Upper lobe of left lung (tissue), 4 donors: ENCODE results near the gene EML1.

Experiments used
- POLR2A ChIP-seq, 4 donors: fragments of 450-650 bp; IDR thresholded peaks; one replicate each; pipeline ENCODE4 v1.5.1; 2016 to 2017; ENCODE audit warnings: antibody characterized with exemption in 4 of 4, mild to moderate bottlenecking in 2 of 4
- TF ChIP-seq, protein P1 (sequence below), 6 experiments: fragments of 450-650 bp in 4 of 6; fragments of 200-600 bp in 2 of 6; sonication (generic) in 2 of 6; IDR thresholded peaks; one replicate each; pipeline ENCODE4 v1.5.1; 2016 to 2019; ENCODE audit warnings: antibody characterized with exemption in 6 of 6

DNA sequence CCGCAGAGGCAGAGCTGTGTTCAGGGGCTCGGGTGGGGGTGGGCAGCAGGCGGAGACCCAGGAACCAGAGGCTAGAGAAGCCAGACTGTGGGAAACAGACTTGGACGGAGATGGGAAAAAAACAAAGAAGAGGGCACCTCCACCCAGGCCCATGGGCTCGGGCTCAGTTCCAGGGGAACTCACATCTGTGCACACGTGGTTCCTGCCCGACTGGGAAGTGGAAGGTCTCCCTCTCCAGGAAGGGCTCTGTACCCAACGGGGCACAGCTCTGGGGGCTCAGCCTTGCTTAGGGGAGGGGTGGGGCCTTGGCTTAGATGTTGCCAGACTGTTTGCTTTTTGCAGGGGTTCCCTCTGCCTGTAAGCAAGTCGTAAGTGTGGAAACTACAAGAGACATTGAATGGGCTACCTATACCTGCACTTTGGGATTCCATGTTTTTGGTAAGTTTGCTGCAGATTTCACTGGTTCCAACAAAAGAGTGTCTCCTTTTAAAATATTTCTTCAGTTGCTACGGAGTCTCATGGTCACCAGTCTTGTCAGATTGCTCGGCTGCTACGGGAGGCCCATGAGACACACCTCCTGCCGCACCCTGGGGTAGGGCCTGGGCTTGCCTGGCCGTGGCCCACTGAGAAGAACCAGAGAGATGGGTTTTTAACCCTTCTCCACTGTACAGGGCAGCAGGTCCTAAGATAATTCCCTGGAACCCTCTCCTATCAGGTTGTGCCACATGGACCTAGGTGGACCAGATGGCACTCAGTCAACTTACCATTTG, 144.4 kb downstream of the EML1 start:
- TF ChIP-seq, protein P1, sequence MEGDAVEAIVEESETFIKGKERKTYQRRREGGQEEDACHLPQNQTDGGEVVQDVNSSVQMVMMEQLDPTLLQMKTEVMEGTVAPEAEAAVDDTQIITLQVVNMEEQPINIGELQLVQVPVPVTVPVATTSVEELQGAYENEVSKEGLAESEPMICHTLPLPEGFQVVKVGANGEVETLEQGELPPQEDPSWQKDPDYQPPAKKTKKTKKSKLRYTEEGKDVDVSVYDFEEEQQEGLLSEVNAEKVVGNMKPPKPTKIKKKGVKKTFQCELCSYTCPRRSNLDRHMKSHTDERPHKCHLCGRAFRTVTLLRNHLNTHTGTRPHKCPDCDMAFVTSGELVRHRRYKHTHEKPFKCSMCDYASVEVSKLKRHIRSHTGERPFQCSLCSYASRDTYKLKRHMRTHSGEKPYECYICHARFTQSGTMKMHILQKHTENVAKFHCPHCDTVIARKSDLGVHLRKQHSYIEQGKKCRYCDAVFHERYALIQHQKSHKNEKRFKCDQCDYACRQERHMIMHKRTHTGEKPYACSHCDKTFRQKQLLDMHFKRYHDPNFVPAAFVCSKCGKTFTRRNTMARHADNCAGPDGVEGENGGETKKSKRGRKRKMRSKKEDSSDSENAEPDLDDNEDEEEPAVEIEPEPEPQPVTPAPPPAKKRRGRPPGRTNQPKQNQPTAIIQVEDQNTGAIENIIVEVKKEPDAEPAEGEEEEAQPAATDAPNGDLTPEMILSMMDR (IDR thresholded peaks at IDR 0.05), result no peak
- no peak for TF ChIP-seq POLR2A (IDR thresholded peaks at IDR 0.05)
